Measurements from ENCODE around the gene COL20A1.
A peak's percentile ranks its signal among the peaks of the same experiment; 100 is the strongest.

The COL20A1 gene

DNA sequence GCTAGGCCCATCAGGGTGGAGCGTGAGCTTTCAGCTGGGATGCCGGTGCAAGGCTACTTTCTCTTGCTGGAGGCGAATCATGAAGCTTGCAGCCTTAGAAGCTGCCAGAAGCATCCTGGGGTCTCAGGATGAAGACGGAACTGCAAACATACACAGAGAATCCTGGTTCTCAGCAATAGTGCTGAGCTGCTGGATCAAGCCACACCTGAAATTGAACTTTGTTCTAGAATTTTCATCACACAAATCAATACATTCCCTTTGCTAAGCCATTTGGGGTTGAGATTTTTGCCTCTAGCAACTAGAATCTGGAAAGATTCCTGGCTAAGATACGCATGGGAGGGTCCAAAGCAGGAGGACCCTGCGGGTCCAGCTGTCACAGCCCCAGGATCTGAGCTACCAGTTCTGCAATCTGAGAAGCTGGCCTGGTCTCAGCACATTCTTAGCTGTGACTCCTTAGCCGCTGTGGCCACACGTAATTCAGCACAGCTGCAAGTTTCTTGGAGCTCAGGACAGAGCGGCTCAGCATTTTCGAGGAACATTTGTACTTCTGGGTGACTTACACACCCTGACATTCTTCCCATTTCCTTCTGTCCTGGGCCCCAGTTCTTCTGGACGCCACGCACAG is 27.0 kb upstream of the COL20A1 start:
- TF ChIP-seq JUND (IDR thresholded peaks at IDR 0.05; ENCODE audit: low read depth): no peak
- DNase-seq (ENCODE audit: low read depth in 1 of 2, low spot score in 1 of 2): no peak
- in situ Hi-C loops (cut with HindIII; ENCODE audit: low pct_unique_long_range_greater_than_20kb, low sequenced_read_pairs): no loop called here

DNA sequence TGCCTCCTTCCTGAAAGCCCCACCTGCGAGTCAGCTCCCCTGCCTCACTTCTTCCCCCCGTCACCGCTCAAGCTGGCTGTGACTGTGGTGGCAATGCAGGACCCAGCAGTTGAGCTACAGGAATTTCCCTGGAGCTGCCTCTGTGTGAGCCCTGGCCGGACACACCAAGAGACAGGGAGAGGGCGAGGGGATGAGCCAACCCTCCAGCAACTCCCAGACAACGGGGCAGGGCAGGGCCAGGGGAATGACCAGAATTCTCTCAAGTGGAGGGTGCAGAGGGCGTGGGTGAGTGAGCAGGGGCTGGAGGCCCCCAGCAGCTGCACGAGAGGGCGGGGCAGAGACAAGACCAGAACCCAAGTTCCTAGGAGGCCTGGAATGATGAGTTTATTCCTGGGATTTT is 25.3 kb upstream of the COL20A1 start:
- DNase-seq (ENCODE audit: low read depth in 1 of 2, low spot score in 1 of 2): no peak
- in situ Hi-C loops (cut with HindIII; ENCODE audit: low pct_unique_long_range_greater_than_20kb, low sequenced_read_pairs): no loop called here
- TF ChIP-seq JUND (IDR thresholded peaks at IDR 0.05; ENCODE audit: low read depth): no peak

DNA sequence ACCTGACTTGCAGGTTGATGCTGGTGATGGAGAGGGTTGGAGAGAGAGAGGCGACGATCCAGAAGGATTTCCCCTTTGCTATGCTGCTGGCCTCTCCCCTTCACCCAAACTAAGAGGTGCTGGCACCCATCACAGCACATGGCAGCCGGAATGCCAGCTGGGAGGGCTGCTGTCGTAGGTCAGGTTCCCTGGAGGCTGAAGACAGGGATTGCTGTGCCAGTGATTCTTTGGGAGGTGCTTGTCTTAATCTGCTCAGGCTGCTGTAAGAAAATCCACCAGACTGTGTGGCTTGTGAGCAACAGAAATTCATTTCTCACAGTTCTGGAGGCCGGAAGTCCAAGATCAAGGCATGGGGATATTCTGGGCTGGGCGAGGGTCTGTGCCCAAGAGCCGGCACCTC is 24.7 kb upstream of the COL20A1 start:
- no peak for TF ChIP-seq JUND (IDR thresholded peaks at IDR 0.05; ENCODE audit: low read depth)
- no peak for DNase-seq (ENCODE audit: low read depth in 1 of 2, low spot score in 1 of 2)
- in situ Hi-C loops (cut with HindIII; ENCODE audit: low pct_unique_long_range_greater_than_20kb, low sequenced_read_pairs): no loop called here

DNA sequence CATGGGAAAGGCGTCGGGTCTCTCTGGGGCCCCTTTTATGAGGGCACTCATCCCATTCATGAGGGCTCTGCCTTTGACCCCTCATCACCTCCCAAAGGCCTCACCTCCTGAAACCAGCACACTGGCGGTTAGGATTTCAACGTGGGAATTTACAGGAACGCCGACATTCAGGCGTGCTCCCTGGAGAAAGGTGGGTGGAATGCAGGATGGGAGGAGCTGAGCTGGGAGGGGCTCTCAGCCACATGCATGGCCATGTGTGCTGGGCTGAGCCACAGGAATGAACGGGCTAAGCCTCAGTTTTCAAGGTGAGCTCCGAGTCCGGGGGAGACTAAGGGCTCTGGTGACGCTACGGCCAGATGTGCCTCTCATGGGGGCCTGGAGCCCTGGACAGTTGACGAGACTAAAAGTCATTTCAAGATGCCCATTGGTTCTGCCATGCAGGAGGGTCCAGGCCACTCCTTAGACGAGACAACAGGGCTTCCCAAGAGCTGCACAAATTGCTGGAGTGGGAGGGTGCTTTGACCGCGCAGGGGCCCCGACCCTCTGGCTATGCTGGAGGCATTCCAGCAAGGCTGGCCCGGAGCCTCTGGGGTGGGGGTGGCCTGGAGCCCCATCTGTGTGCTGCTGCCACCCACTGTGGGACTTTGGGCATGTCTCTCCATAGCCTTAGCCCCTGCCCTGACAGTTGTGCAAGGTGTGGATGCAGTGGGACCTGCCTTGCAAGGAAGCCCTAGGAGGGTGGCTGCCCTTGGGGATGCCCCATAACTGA is 24.1 kb upstream of the COL20A1 start:
- in situ Hi-C loops (cut with HindIII; ENCODE audit: low pct_unique_long_range_greater_than_20kb, low sequenced_read_pairs): no loop called here
- TF ChIP-seq JUND (IDR thresholded peaks at IDR 0.05; ENCODE audit: low read depth): no peak
- no peak for DNase-seq (ENCODE audit: low read depth in 1 of 2, low spot score in 1 of 2)

DNA sequence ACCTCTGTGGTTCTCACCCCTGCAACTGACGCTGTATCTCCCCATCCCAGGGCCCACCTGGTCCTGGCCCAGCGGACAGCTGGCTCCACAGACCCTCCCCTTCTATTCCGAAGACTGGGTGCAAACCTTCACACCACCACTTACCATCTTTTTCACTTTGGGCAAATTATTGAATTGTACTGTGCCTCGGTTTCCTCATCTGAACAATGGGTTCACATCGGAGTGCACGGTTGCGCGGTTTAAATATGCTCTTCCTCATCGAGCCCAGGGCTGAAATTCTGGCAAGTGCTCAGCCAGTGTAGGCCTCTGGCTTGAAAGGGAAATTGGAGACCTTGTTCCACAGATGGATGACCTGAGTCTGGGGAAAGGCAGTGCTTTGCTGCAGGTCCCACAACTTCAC is 23.3 kb upstream of the COL20A1 start:
- no peak for TF ChIP-seq JUND (IDR thresholded peaks at IDR 0.05; ENCODE audit: low read depth)
- in situ Hi-C loops (cut with HindIII; ENCODE audit: low pct_unique_long_range_greater_than_20kb, low sequenced_read_pairs): no loop called here
- DNase-seq (ENCODE audit: low read depth in 1 of 2, low spot score in 1 of 2): no peak

DNA sequence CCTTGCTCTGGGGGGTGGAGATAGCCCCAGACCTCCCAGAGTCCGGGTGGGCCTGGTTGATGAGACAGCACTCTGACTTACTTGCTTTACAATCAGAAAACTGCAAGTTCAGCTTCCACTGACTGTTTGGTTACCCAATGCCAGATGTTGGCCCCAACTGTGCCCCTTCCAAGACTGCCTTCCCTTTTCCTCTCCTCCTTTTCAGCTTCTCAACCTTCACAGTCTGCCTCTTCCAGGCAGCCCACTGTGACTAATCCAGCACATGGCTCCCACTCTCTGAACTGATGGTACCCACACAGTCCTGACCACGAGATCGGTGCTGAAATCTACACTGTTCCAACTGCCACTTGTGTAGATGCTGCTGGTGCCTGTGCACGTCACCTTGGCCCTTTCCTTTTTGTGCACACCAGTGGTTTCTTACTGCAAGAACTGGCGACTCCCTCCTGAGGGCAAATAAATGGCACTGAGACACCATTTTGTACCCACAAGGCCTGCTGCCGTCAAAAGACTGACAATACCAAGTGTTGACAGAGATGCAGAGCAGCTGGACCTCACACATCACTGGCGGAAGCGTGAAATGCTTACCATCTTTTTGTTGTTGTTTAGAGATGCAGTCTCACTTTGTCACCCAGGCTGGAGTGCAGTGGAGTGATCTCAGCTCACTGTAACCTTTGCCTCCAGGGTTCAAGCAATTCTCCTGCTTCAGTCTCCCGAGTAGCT is 22.2 kb upstream of the COL20A1 start:
- no peak for DNase-seq (ENCODE audit: low read depth in 1 of 2, low spot score in 1 of 2)
- no peak for TF ChIP-seq JUND (IDR thresholded peaks at IDR 0.05; ENCODE audit: low read depth)
- in situ Hi-C loops (cut with HindIII; ENCODE audit: low pct_unique_long_range_greater_than_20kb, low sequenced_read_pairs): no loop called here

DNA sequence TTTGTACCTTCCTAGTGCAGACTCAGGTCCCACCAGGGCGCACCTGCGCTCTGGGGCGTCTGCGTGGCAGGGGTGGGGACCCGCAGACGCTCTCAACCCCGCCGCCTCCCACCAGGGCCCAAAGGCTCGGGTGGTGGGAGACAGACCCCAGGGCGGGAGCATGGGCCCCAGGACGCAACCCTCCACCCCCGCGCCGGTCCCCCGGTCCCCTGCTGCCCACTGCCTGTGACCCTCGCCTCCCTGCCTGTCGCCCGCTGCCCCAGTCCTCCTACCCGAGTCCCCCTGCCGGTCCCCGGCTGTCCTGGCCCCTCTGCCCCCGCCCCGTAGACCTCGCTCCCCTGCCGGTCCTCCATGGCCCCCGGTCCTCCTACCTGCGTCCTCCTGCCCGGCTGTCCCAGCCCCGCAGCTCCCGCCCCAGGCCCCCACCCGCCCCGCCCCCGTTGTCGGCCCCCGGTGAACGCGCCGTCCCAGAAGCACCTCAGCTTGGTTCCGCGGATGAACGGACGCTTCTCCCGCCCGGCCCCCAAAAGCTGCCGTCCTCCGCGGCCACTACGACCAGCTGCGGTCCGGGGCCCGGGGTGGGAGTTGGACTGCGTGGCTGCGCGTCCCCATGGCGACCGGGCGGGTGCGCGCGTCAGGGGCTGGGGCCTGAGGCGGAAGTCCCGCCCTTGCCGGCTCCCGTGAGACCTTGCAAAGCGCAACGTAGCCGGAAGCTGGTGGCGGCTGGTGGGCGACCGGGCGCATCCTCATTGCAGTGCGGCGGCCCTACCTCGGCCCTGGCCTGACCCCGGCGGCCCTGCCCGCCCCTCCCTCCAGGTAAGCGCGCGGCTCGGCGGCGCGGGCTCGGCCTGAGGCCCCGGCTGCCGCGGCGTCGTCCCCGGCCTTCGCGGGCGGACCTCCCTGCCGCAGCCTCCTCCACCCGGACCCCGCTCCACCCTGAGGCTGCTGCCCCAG is 20.6 kb upstream of the COL20A1 start, which contains the start of gene ARFGAP1:
TSS of gene ARFGAP1 (plus strand) at position 709 of the 954 bp plus-strand sequence. CDS start 2,768 bp downstream, outside the sequence.
- in situ Hi-C loops (cut with HindIII; ENCODE audit: low pct_unique_long_range_greater_than_20kb, low sequenced_read_pairs): no loop called here
- no peak for TF ChIP-seq JUND (IDR thresholded peaks at IDR 0.05; ENCODE audit: low read depth)
- DNase-seq (ENCODE audit: low read depth in 1 of 2, low spot score in 1 of 2): peak; percentile 87 to 96

DNA sequence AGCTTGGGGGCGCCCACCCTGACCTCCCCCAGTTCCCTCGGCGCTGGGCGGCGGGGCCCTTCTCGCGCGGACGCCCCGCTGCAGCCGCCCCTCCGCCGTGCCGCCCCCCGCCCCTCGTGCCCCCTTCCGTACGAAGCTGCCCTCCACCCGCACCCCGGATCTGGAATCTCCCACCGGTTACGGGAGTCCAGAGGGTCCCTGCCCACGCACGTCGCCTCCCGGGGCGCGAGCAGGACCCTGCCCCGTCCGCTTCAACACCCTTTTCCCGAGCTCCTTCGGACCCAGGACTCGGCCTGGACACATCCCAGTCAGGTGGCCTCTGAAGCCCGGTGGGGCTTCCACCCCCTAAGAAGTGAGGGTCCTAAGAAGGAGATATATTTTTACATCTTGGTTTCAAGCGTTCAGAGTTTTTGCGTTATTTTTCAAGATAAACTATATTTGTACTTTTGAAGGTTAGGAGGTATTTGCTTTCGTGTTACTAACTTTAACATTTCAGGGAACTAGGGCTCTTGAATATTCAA is 19.9 kb upstream of the COL20A1 start:
- DNase-seq (ENCODE audit: low read depth in 1 of 2, low spot score in 1 of 2): no peak
- in situ Hi-C loops (cut with HindIII; ENCODE audit: low pct_unique_long_range_greater_than_20kb, low sequenced_read_pairs): no loop called here
- no peak for TF ChIP-seq JUND (IDR thresholded peaks at IDR 0.05; ENCODE audit: low read depth)

DNA sequence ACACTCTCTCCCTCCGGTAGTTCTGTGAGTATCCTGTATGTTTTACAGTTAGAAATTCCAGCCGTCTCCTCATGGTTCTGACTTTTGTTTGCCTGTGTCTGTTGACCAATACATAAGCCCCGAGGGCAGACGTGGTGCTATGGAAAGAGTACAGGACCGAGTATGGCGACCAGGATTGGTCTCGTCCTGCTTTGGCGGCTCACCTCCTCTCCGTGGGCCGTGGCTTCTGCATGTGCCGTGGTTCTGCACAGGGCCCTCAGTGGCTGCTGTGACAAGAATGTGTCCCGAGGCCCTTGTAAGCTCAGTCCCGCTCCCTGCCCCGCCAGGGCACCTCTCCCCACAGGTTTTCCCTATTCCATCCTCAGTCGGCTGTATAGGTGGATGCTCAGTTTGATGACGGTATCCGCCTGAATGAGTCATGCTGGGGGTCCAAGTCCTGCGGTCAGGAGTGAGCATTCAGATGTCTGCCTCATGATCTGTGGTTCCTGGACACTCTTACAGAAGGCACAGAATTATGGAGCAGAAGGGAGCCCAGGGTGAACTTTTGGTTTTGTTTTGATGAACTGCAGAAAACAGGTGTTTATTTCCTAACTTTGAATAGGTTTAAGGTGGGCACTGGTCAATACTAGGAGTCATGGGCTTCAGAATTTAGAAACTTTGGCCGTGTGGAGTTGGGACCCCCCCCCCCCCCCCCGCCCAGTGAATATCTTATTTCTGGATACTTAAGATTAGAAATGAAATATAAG is 19.2 kb upstream of the COL20A1 start:
- DNase-seq (ENCODE audit: low read depth in 1 of 2, low spot score in 1 of 2): peak; percentile 73 to 77
- no peak for TF ChIP-seq JUND (IDR thresholded peaks at IDR 0.05; ENCODE audit: low read depth)
- in situ Hi-C loops (cut with HindIII; ENCODE audit: low pct_unique_long_range_greater_than_20kb, low sequenced_read_pairs): no loop called here

DNA sequence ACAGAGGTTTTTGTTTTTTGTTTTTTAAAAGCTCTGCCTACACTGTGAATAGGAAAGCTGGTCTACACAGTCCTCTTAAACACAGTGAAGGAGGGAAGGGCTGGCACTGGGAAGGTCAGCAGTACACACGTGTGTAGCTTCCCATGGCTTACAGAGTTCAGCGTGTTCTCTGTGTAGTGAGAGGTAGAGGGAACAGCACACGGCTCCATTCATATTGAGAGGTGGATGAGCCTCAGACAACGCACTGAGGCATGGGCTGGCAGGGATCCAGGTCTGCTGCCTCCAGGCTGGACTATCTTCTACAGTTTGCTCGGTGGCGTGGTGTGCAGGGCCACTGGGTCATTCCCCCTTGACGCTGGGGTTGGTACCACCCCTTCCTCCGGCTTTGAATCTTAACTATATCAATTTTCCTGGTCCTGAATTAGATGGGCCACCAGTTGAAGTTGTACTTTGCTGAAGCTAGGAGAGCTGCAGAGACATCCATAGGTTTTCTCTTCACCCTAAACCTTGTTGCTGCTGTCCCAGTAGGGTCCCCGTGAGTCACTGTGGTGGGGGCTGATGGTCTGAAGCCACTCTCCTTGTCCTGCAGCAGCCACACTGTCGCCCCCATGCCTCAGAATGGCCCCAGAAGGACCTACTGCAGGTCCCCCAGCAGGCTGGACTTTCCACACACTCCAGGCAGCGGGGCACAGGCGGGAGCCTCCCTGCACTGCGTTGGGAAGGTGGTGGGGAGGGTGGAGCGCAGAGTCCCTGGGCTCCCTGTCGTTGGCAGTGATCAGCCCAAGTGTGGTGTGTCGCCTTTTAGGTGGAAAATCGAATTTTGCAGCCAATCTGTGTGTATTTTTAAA is 18.4 kb upstream of the COL20A1 start:
- in situ Hi-C loops (cut with HindIII; ENCODE audit: low pct_unique_long_range_greater_than_20kb, low sequenced_read_pairs): no loop called here
- TF ChIP-seq JUND (IDR thresholded peaks at IDR 0.05; ENCODE audit: low read depth): no peak
- no peak for DNase-seq (ENCODE audit: low read depth in 1 of 2, low spot score in 1 of 2)

All from T47D (cell line).